Measurements from ENCODE around the gene DNAH5.
A peak's percentile ranks its signal among the peaks of the same experiment; 100 is the strongest.

The DNAH5 gene

DNA sequence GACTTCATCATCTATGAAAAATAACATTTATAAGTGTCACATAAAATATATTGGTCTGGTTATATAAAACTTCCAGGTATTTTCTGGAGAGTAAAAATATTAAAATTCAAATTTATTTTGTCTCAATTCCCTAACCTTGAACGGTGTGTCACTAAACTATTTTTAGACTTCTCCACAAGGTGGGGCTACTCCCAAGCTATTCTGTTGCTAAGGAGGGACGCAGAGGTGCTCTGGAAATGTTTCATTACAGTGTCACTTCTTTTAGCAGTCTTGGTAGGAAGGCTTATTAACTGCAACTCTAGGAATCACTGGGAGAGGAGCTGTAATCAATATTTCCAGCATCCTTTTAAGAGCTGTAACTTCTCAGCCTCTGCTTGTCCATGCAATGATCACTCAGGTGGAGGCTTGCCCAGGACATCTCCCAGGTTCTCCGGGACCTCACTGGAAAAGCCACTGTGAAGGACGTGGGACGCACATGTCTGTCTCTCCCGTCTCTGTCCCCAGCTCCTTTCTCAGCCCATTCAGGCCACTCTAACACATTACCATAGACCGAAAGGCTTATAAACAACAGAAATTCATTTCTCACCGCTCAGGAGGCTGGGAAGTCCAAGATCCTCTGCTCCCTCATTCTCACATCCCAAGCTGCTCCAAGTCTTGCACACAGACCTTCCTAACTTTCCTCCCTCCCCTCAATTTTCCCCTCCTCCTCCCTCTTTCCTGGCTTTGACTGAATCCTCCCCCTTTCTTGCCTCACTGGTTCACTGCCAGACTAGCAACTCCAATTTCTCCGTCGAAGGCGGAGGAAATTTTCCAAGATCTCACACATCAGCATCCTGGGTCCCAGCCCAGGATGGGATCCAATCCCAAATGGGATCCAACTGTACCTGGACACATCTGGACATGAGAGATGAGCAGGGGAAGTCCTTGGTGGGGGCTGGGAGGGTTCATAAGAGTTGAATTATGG lies 32.7 kb upstream of the DNAH5 start:
- H3K36me3 ChIP-seq (ENCODE audit: control insufficient read depth, insufficient read depth, low read length) = no peaks in the 10 kb centered on the region
- H3K9me3 ChIP-seq (ENCODE audit: control insufficient read depth, insufficient read depth, low read length) = no peaks in the 10 kb centered on the region
- no peaks in the 10 kb centered on the region for H3K4me1 ChIP-seq (ENCODE audit: control insufficient read depth, insufficient read depth, low read length)
- no peak overlapping the region for H3K4me3 ChIP-seq (ENCODE audit: low read depth, low read length)
- no peaks in the 10 kb centered on the region for H3K27me3 ChIP-seq (ENCODE audit: control insufficient read depth, insufficient read depth, low read length)
- H3K27ac ChIP-seq (ENCODE audit: low read depth, low read length) = no peak overlapping the region
- H3K9ac ChIP-seq (ENCODE audit: low read depth, low read length) = no peak overlapping the region

- no peak overlapping the region for H3K27ac ChIP-seq (ENCODE audit: low read depth, low read length)
- H3K9me3 ChIP-seq (ENCODE audit: control insufficient read depth, insufficient read depth, low read length) = no peaks in the 10 kb centered on the region
- no peaks in the 10 kb centered on the region for H3K4me1 ChIP-seq (ENCODE audit: control insufficient read depth, insufficient read depth, low read length)
- H3K4me3 ChIP-seq (ENCODE audit: low read depth, low read length) = no peak overlapping the region
- no peaks in the 10 kb centered on the region for H3K36me3 ChIP-seq (ENCODE audit: control insufficient read depth, insufficient read depth, low read length)
- H3K9ac ChIP-seq (ENCODE audit: low read depth, low read length) = no peak overlapping the region
- H3K27me3 ChIP-seq (ENCODE audit: control insufficient read depth, insufficient read depth, low read length) = no peaks in the 10 kb centered on the region
These were observed 31.7 kb upstream of the DNAH5 start for GRCh38 chr5:13976223-13976622.

DNA sequence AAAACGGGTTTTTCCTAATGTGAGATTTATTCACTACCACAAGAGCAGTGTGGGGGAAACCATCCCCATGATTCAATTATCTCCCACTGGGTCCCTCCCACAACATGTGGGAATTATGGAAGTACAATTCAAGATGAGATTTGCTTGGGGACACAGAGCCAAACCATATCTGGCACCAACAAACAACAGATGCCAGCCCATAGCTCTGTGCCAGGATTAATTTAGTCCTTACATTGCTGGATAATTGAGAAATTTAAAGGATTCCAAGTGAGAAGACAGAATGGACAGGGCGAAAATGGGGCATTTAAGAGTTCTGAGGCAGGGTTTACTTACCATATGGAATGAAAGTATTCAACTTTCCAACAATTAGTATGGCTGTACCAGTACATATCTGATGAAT lies 30.8 kb upstream of the DNAH5 start:
- no peaks in the 10 kb centered on the region for H3K36me3 ChIP-seq (ENCODE audit: control insufficient read depth, insufficient read depth, low read length)
- no peak overlapping the region for H3K4me3 ChIP-seq (ENCODE audit: low read depth, low read length)
- no peak overlapping the region for H3K27ac ChIP-seq (ENCODE audit: low read depth, low read length)
- no peaks in the 10 kb centered on the region for H3K27me3 ChIP-seq (ENCODE audit: control insufficient read depth, insufficient read depth, low read length)
- H3K9ac ChIP-seq (ENCODE audit: low read depth, low read length) = no peak overlapping the region
- no peaks in the 10 kb centered on the region for H3K9me3 ChIP-seq (ENCODE audit: control insufficient read depth, insufficient read depth, low read length)
- no peaks in the 10 kb centered on the region for H3K4me1 ChIP-seq (ENCODE audit: control insufficient read depth, insufficient read depth, low read length)

DNA sequence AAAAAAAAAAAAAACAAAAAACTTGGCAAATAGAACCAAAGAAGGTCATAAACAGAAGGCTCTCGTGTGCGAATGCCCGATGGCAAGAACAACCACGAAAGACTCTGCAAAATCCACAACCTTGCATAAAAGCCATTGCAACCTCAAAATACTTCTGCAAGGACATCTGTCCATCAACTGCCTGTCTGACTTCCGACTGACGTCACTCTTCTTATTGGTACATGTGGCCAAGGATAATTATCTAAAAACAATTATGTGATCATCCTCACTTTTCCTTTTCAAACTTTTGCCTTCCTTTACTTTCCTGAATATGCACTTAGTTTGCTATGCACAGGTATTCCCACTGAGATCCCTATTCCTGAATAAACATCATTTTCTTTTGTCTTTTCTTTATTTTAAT lies 29.2 kb upstream of the DNAH5 start:
- H3K9ac ChIP-seq (ENCODE audit: low read depth, low read length) = no peak overlapping the region

GRCh38 chr5:13972029-13972428 lies 27.5 kb upstream of the DNAH5 start:
- no peaks in the 10 kb centered on the region for H3K27me3 ChIP-seq (ENCODE audit: control insufficient read depth, insufficient read depth, low read length)
- H3K4me1 ChIP-seq (ENCODE audit: control insufficient read depth, insufficient read depth, low read length) = no peaks in the 10 kb centered on the region
- no peak overlapping the region for H3K9ac ChIP-seq (ENCODE audit: low read depth, low read length)
- no peak overlapping the region for H3K27ac ChIP-seq (ENCODE audit: low read depth, low read length)
- no peak overlapping the region for H3K4me3 ChIP-seq (ENCODE audit: low read depth, low read length)
- no peaks in the 10 kb centered on the region for H3K36me3 ChIP-seq (ENCODE audit: control insufficient read depth, insufficient read depth, low read length)
- no peaks in the 10 kb centered on the region for H3K9me3 ChIP-seq (ENCODE audit: control insufficient read depth, insufficient read depth, low read length)

More for the DNA sequence above, 29.2 kb upstream of the DNAH5 start:
- Histone ChIP-seq H3K36me3 (ENCODE audit: control insufficient read depth, insufficient read depth, low read length) (no peaks in the 10 kb centered on the region), H3K9me3 (ENCODE audit: control insufficient read depth, insufficient read depth, low read length) (no peaks in the 10 kb centered on the region), H3K4me1 (ENCODE audit: control insufficient read depth, insufficient read depth, low read length) (no peaks in the 10 kb centered on the region), H3K27ac (ENCODE audit: low read depth, low read length) (no peak overlapping the region), H3K4me3 (ENCODE audit: low read depth, low read length) (no peak overlapping the region), H3K27me3 (ENCODE audit: control insufficient read depth, insufficient read depth, low read length) (no peaks in the 10 kb centered on the region)

DNA sequence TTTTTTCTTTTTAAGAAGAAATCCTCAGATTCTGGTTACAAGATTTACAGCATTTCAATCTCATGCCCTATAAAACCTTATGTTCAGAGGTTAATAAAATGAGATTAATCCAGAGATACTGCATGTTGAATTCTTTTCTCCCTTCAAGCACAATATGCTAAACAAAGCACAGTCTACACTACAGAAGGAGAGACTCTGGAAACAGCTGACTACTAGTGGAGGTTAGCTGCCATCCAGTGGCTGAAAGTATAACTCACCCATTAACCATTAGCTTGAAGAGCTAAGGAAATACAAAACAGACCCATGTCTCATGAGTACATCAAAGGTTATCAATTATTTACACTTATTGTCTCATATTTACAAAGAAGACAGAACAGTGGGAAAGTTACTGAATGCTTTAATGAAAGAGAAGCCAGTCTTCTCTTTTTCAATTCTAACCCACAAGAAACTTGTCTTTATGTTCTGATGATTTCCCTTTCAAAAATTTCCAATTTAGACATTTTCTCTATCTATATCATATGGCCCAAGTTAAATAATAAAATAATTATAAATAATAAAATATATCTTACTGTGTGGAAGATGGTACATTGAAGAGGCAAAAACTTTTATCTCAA lies 12.7 kb upstream of the DNAH5 start:
- H3K36me3 ChIP-seq (ENCODE audit: control insufficient read depth, insufficient read depth, low read length) = no peaks in the 10 kb centered on the region
- H3K27me3 ChIP-seq (ENCODE audit: control insufficient read depth, insufficient read depth, low read length) = no peaks in the 10 kb centered on the region
- H3K27ac ChIP-seq (ENCODE audit: low read depth, low read length) = no peak overlapping the region
- H3K9ac ChIP-seq (ENCODE audit: low read depth, low read length) = no peak overlapping the region
- no peaks in the 10 kb centered on the region for H3K9me3 ChIP-seq (ENCODE audit: control insufficient read depth, insufficient read depth, low read length)
- H3K4me1 ChIP-seq (ENCODE audit: control insufficient read depth, insufficient read depth, low read length) = no peaks in the 10 kb centered on the region
- H3K4me3 ChIP-seq (ENCODE audit: low read depth, low read length) = no peak overlapping the region

- no peaks in the 10 kb centered on the region for H3K9me3 ChIP-seq (ENCODE audit: control insufficient read depth, insufficient read depth, low read length)
- no peaks in the 10 kb centered on the region for H3K36me3 ChIP-seq (ENCODE audit: control insufficient read depth, insufficient read depth, low read length)
- H3K27ac ChIP-seq (ENCODE audit: low read depth, low read length) = no peak overlapping the region
- no peak overlapping the region for H3K9ac ChIP-seq (ENCODE audit: low read depth, low read length)
- H3K27me3 ChIP-seq (ENCODE audit: control insufficient read depth, insufficient read depth, low read length) = no peaks in the 10 kb centered on the region
- H3K4me3 ChIP-seq (ENCODE audit: low read depth, low read length) = no peak overlapping the region
- H3K4me1 ChIP-seq (ENCODE audit: control insufficient read depth, insufficient read depth, low read length) = no peaks in the 10 kb centered on the region
These were observed 12.0 kb upstream of the DNAH5 start for GRCh38 chr5:13956471-13956870.

DNA sequence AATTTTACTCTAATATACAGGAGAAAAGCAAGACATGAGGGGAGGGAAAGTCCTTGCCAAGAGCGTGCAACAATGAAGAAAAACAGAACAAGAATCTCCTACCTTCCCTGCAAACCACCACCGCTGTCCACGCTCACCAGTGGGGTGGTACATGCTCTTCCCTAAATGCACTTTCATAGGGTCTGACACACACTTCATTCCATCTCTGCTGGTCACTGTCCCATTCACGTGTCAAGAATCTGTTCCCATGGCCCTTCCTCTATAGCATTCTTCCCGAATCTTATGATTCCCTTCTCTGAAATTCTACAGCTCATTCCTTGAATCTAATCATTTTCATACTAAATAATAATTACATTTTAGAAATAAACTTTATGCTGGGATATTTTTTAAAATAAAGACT lies 11.4 kb upstream of the DNAH5 start:
- Histone ChIP-seq H3K9me3 (ENCODE audit: control insufficient read depth, insufficient read depth, low read length) (no peaks in the 10 kb centered on the region), H3K36me3 (ENCODE audit: control insufficient read depth, insufficient read depth, low read length) (no peaks in the 10 kb centered on the region), H3K27ac (ENCODE audit: low read depth, low read length) (no peak overlapping the region)

DNA sequence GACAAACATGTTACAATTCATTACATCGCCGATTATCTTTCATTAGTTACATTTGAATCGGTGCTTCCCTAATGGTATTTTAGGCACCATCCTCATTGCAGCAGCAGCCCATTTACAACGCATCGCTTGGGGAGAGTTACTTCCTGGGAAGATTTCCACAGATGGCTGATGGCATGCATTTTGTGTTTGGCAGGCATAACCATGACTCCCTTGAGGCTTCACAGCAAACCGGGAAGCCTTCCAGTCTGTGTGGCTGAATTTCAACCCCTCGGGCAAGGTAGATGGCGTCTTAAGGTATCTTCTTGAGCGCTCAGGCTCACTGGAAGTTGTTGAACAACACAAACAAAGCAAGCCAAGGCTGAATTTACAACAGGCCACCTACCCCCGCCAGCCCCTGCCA lies 1.6 kb upstream of the DNAH5 start:
- H3K4me1 ChIP-seq (ENCODE audit: control insufficient read depth, insufficient read depth, low read length) = peaks cover 33% of the 10 kb centered on the region
- H3K9me3 ChIP-seq (ENCODE audit: control insufficient read depth, insufficient read depth, low read length) = no peaks in the 10 kb centered on the region
- H3K9ac ChIP-seq (ENCODE audit: low read depth, low read length) = no peak overlapping the region
- no peaks in the 10 kb centered on the region for H3K27me3 ChIP-seq (ENCODE audit: control insufficient read depth, insufficient read depth, low read length)
- H3K27ac ChIP-seq (ENCODE audit: low read depth, low read length) = no peak overlapping the region
- no peaks in the 10 kb centered on the region for H3K36me3 ChIP-seq (ENCODE audit: control insufficient read depth, insufficient read depth, low read length)
- H3K4me3 ChIP-seq (ENCODE audit: low read depth, low read length) = no peak overlapping the region

More for the DNA sequence above, 11.4 kb upstream of the DNAH5 start:
- H3K4me1 ChIP-seq (ENCODE audit: control insufficient read depth, insufficient read depth, low read length) = no peaks in the 10 kb centered on the region
- H3K9ac ChIP-seq (ENCODE audit: low read depth, low read length) = no peak overlapping the region
- H3K27me3 ChIP-seq (ENCODE audit: control insufficient read depth, insufficient read depth, low read length) = no peaks in the 10 kb centered on the region
- no peak overlapping the region for H3K4me3 ChIP-seq (ENCODE audit: low read depth, low read length)

GRCh38 chr5:13945271-13945670 lies 783 bp upstream of the DNAH5 start:
- no peaks in the 10 kb centered on the region for H3K36me3 ChIP-seq (ENCODE audit: control insufficient read depth, insufficient read depth, low read length)
- no peaks in the 10 kb centered on the region for H3K27me3 ChIP-seq (ENCODE audit: control insufficient read depth, insufficient read depth, low read length)
- H3K9me3 ChIP-seq (ENCODE audit: control insufficient read depth, insufficient read depth, low read length) = no peaks in the 10 kb centered on the region
- H3K4me3 ChIP-seq (ENCODE audit: low read depth, low read length) = no peak overlapping the region
- no peak overlapping the region for H3K27ac ChIP-seq (ENCODE audit: low read depth, low read length)
- peaks cover 33% of the 10 kb centered on the region for H3K4me1 ChIP-seq (ENCODE audit: control insufficient read depth, insufficient read depth, low read length)
- no peak overlapping the region for H3K9ac ChIP-seq (ENCODE audit: low read depth, low read length)

GRCh38 chr5:13943676-13944075 lies 812 bp downstream of the DNAH5 start:
- Histone ChIP-seq H3K27me3 (ENCODE audit: control insufficient read depth, insufficient read depth, low read length) (no peaks in the 10 kb centered on the region), H3K4me1 (ENCODE audit: control insufficient read depth, insufficient read depth, low read length) (peaks cover 33% of the 10 kb centered on the region), H3K9ac (ENCODE audit: low read depth, low read length) (no peak overlapping the region), H3K9me3 (ENCODE audit: control insufficient read depth, insufficient read depth, low read length) (no peaks in the 10 kb centered on the region), H3K36me3 (ENCODE audit: control insufficient read depth, insufficient read depth, low read length) (no peaks in the 10 kb centered on the region), H3K4me3 (ENCODE audit: low read depth, low read length) (no peak overlapping the region), H3K27ac (ENCODE audit: low read depth, low read length) (peak overlapping the region; percentile 25)

Data from HUES48 (cell line).